Measurements from ENCODE around the gene MSRB3.
"Not testable (repeated sequence)": the region's sequence is repeated elsewhere in the genome, so short reads cannot be mapped to it uniquely, and the experiment has no call there.

Gene MSRB3

GRCh38 chr12:65278576-65279368, at the start of gene MSRB3:
Gene MSRB3 (plus strand): TSS chr12:65278683. CDS start chr12:65308580, 29,897 bp downstream.
- DNase-seq (ENCODE audit: low read depth), result no peak

DNA sequence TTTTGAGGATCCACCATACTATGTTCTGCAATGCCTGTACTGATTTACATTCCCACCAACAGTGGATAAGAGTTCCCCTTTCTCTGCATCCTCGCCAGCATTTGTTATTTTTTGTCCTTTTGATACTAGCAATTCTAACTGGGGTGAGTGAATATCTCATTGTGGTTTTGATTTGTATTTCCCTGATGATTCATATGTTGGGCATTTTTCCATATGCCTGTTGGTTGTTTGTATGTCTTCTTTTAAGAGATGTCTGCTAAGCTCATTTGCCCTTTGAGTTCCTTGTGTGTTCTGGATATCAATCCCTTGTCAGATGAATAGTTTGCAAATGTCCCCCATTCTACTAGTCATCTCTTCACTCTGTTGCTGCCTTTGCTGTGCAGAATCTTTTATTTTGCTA, 49.0 kb upstream of the MSRB3 start:
- DNase-seq (ENCODE audit: low read depth), result no peak

- DNase-seq (ENCODE audit: low read depth), result no peak
These were observed 45.9 kb upstream of the MSRB3 start for GRCh38 chr12:65232476-65233077.

DNA sequence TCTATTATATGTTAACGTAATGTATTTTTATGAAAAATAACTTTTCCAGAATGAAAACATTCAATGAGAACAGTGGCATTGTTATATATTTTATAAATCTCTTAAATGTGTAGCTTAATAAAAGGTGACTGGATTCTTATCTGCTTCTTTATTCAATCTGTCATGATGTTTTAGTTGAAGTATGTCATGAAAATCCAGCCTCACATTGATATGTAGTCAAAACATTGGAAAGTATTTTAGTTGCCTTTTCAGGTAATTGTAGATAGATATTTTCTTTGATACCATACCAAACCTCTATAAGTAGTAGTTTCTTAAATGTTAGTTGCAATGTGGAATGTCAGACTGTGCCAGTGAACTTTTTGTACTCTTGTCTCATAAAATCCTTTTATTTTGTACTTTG, 41.3 kb upstream of the MSRB3 start:
- no peak for DNase-seq (ENCODE audit: low read depth)

- no peak for DNase-seq (ENCODE audit: low read depth)
These were observed 39.9 kb upstream of the MSRB3 start for GRCh38 chr12:65238609-65239008.

DNA sequence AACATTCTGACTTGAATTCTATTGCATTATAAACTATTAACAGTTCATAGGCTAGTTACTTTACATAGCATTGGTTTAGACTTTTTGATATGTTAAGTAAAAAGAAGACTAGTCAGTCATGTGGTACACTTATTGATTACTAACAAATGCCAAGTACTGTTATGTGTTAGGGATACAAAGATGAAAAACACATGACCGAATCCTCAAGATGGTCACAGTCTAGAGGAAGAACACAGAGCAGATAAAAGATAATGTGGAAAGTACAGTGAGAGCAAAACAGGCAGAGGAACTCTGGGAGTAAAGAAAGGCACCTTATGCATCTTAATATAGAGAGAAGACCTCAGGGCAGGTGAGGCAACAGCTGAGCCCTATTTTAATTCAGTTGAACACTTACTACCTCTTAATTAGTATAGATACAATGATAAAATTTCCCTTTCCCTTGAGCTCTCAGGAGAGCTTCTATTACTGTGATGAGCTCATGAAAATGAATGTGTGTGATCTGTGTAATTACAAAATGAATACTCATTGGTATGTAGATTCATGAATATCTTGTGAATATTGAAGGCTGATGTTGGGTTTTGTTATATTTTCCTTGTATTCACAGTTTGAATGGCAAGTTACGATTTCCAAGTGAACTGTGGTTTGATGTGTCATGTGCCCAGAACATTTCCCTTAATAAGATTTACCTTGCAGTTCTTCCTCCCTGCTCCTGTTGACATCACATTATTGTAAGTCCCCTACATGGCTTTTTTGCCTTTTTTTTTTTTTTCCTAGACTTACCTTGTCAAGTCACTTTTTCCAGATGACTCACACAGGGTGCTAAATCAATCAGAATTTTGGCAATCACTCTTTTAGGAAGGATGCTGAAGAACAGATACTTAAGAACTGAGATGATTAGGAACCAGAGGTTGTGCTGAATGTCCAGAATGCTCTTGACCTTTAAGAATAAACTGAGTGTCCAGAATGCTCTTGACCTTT, 29.5 kb upstream of the MSRB3 start:
- DNase-seq (ENCODE audit: low read depth), result no peak

DNA sequence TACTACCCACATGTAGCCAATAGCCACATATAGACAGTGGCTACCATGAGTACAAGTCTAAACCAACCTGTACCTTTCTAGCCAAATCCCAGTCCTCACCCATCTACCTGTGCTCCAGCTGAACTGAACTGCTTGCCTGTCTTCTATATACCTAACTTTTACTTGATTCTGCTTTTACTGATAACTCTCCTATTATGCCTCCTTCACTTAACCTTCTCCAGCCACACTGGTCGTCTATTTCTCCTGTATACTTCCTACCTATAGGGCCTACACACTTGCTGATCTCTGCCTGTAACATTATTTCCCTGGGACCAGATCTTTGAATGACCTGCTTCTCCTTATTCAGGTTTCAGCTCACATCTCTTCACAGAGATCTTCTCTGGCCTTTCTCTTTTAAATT, 26.0 kb upstream of the MSRB3 start:
- DNase-seq (ENCODE audit: low read depth), result no peak

GRCh38 chr12:65257986-65258385, 20.5 kb upstream of the MSRB3 start:
- DNase-seq (ENCODE audit: low read depth), result no peak

GRCh38 chr12:65259501-65259900, 19.0 kb upstream of the MSRB3 start:
- no peak for DNase-seq (ENCODE audit: low read depth)

GRCh38 chr12:65263777-65264176, 14.7 kb upstream of the MSRB3 start:
- no peak for DNase-seq (ENCODE audit: low read depth)

DNA sequence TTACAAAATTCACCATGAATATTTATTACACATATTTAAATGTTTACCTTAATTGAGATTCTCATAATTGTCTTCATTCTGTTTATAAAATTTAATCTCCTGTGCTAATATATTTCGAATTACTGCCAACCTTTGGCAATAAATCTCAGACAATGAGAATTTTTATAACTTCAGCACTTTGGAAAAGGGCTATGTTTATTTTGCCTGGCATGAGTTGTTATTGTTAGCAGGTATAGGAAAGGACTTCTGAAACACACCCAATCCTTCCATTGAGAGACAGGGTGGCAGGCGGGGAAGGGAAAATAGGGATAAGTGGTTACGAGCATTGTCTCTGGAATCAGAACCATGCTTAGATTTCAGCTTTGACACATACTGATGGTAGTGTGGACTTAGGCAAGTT, 12.1 kb upstream of the MSRB3 start:
- DNase-seq (ENCODE audit: low read depth), result no peak

GRCh38 chr12:65269603-65270002, 8.9 kb upstream of the MSRB3 start:
- DNase-seq (ENCODE audit: low read depth), result no peak

DNA sequence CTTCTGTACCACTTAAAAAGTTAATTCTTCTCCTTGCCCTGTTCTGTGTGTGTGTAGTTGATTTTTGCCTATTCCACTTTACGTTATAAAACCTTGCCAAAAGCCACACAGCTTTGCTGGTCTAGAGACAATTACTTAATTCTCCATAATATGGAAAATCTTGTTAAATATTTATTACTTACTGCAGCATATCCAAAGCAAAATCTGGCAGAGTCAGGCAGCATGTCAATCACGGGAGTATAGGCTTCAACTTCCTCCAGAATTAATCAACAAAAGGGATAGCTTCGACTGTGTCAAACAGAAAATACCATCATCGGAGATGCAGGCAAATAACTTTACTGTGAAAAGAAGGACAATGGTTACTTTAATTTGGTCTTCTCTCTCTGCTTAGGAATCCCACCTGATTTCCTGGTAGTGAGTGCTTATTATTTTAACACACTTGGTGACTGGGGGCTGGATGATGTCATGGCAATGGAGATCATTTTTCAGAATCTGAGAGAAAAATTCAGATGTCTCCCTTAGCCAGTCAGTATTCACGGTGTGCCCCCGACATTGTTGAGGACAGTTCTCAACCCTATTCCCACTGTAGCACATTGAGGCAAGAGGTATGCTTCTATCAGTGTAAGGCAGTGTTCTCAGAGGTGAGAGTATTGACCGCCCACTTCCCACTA, 3.7 kb upstream of the MSRB3 start:
- DNase-seq (ENCODE audit: low read depth), result no peak

GRCh38 chr12:65275627-65276026, 2.9 kb upstream of the MSRB3 start:
- DNase-seq (ENCODE audit: low read depth), result no peak

DNA sequence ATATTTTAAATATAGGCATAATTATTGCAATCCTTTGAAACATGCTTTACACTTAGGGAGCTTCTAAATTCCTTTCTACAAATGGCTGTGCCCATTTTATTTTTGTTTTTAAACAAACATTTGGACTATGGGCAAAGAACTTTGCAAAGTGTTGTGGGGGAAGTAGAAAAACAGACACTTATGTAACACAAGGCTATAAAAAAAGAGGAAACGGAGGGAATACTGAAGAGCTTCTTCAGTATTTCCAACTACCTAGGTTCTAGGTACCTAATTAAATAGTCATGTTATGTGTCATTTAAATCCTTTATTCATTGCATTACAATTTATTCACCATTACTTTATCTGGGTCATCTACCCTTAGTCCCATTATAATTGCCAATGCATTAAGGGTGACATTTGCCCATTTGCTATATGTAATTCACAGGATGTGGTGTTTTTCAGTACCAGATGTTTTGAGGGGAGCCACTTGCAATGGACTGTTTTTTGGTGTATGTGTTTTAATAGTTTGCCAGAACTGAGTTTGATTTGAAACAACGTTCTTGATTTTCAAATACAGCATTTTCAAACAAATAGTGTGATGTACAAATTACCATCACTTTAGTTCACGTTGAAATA, 1.5 kb upstream of the MSRB3 start:
- DNase-seq (ENCODE audit: low read depth), result no peak

GRCh38 chr12:65277994-65278575, 398 bp upstream of the MSRB3 start:
- no peak for DNase-seq (ENCODE audit: low read depth)

DNA sequence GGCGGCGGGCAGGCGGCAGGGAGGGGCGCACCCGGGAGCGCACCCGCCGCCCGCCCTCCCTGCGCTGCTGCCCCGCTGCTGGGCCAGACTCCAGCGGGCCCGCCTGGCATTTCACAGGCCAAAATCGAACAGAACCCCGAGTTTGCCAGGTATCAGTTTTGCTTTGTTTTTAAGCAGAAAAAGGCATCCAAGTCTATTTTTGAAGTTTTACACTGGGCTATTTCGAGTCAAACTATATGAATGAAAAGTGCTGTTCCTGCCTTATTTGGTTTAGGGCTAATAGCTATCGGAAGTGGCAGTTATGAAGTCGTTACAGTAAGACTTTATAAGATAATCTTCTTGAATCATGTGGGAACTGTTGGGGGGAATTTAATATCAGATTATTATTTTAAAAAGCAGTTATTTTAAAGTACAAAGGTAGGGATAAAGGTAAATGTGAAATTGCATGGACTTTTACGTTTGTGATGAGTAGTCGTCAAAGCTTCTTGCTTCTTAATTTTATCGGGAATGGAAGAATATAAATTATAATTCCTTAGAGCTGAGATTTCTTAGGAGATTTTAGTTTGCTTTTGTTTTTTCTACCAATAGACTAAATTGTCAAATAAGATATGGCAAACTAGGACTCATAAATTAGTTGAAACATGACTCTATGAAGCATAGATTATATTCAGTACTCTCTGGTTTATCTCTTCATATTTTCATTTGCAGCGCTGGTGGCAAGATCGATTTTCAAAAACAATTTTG, 1.1 kb downstream of the MSRB3 start:
- DNase-seq (ENCODE audit: low read depth), result no peak

DNA sequence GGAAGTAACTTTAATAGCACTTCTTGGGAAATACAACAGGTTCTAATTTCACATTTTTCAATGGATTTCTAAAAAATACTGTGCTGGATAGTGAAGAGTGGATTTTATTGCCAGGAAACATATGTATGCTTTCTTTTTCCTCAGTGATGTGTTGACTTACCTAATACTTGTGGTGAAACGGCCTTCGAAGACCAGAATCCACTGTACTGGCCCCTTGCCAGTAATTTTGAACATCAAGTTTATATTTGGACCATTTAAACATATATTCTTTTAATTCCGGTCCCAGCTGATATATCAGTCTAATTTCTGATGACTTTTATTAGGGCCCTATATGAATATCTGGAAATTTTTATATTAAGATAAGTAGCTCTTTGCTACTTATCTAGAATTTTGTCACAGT, 1.8 kb downstream of the MSRB3 start:
- DNase-seq (ENCODE audit: low read depth), result no peak

- no peak for DNase-seq (ENCODE audit: low read depth)
These were observed 4.4 kb downstream of the MSRB3 start for GRCh38 chr12:65282840-65283239.

- DNase-seq (ENCODE audit: low read depth), result not testable (repeated sequence)
These were observed 7.0 kb downstream of the MSRB3 start for GRCh38 chr12:65285532-65285931.

DNA sequence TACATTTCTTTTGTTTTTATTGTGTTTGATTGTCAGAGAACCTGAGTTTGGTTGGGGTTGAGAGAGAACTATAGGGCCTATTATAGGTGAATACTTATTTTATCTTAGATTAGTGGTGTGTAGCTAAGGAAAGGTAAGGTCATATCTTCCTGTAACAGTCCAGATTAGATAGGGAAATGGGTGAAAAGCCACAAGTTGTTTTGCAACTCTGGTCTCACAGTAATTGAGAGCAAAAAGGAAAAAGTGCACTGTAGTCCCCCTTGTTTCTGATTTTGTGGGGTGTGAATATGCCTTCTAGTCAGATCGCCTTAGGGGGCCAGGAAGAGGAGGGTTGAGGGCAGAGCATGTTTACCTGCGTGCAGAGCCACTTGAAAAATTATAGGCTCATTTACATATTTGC, 8.9 kb downstream of the MSRB3 start:
- DNase-seq (ENCODE audit: low read depth), result no peak
